ENCODE results near the gene EXD2. TPM values are rescaled to one million over a fixed set of nuclear protein-coding genes. Genes with fewer than 3 reads are reported as not detected.

EXD2 gene
- total and polyA plus RNA-seq, 10 donors, result 3.7 to 18.5 (median 12.5) TPM

- DNase-seq, result no peak
- Histone ChIP-seq H3K27ac (no peak overlapping the region), H3K9me3 (no peaks in the 10 kb centered on the region), H3K27me3 (replicated peaks in 1 of 7) (no peaks in the 10 kb centered on the region), H3K36me3 (peaks cover 0 to 94% (median 56%) of the 10 kb centered on the region in 6 donors), H3K4me3 (no peak overlapping the region), H3K4me1 (peaks cover 0 to under 1% (median 0%) of the 10 kb centered on the region in 6 donors)
- no peak for TF ChIP-seq POLR2A (IDR thresholded peaks at IDR 0.05)
- WGBS, 5 donors, result 90 to 100% (median 100%) methylated on average over 1 of the region's 1 CpG
- intact Hi-C loops (cut with DNase I; ENCODE audit: low total_unique reads), result no loop called here
These were observed 45.8 kb downstream of the EXD2 start for GRCh38 chr14:69237142-69237541.

- intact Hi-C loops (cut with DNase I; ENCODE audit: low total_unique reads), result no loop called here
- H3K27ac ChIP-seq, result no peak overlapping the region
- no peak for DNase-seq
- 90 to 94% (median 93%) methylated on average over 6 to 12 of the region's 12 CpGs for WGBS, 5 donors
- peaks cover 0 to 89% (median 55%) of the 10 kb centered on the region in 6 donors for H3K36me3 ChIP-seq
- TF ChIP-seq, protein P1, sequence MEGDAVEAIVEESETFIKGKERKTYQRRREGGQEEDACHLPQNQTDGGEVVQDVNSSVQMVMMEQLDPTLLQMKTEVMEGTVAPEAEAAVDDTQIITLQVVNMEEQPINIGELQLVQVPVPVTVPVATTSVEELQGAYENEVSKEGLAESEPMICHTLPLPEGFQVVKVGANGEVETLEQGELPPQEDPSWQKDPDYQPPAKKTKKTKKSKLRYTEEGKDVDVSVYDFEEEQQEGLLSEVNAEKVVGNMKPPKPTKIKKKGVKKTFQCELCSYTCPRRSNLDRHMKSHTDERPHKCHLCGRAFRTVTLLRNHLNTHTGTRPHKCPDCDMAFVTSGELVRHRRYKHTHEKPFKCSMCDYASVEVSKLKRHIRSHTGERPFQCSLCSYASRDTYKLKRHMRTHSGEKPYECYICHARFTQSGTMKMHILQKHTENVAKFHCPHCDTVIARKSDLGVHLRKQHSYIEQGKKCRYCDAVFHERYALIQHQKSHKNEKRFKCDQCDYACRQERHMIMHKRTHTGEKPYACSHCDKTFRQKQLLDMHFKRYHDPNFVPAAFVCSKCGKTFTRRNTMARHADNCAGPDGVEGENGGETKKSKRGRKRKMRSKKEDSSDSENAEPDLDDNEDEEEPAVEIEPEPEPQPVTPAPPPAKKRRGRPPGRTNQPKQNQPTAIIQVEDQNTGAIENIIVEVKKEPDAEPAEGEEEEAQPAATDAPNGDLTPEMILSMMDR (IDR thresholded peaks at IDR 0.05 in 8 of 11, conservative IDR thresholded peaks at IDR 0.05 in 3 of 11), result no peak
- TF ChIP-seq POLR2A (IDR thresholded peaks at IDR 0.05), result no peak
- TF ChIP-seq POLR2AphosphoS5 (IDR thresholded peaks at IDR 0.05), result no peak
- no peaks in the 10 kb centered on the region for H3K27me3 ChIP-seq (replicated peaks in 1 of 7)
- no peaks in the 10 kb centered on the region for H3K9me3 ChIP-seq
- no peak overlapping the region for H3K4me3 ChIP-seq
- H3K4me1 ChIP-seq, result peaks cover 0 to 4% (median 2%) of the 10 kb centered on the region in 6 donors
These were observed 46.3 kb downstream of the EXD2 start for GRCh38 chr14:69237584-69237983.

DNA sequence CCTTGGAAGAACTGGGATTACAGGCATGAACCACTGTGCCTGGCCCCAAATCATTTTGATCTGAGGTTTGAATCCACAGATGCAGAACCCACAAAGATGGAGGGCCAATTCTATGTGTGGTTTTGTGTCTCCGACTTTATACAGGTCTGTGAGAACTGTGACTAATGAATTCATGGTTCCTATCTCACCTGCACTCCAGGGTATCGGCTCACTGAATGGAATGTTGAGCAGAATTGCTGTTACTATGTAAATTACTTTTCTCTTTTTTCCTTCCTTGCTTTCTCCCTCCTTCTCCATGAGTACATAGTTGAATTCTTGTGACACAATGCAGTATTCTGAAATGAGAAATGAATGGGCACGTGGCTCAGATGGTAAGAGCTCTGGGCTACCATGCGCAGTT lies 47.6 kb downstream of the EXD2 start:
- Histone ChIP-seq H3K4me1 (peaks cover 0 to 8% (median 7%) of the 10 kb centered on the region in 6 donors), H3K36me3 (peaks cover 0 to 80% (median 55%) of the 10 kb centered on the region in 6 donors), H3K27me3 (replicated peaks in 1 of 7) (no peaks in the 10 kb centered on the region), H3K9me3 (no peaks in the 10 kb centered on the region), H3K27ac (no peak overlapping the region), H3K4me3 (no peak overlapping the region)
- 89 to 99% (median 92%) methylated on average over 4 of the region's 4 CpGs for WGBS, 5 donors
- TF ChIP-seq POLR2AphosphoS5 (IDR thresholded peaks at IDR 0.05), result no peak
- intact Hi-C loops (cut with DNase I; ENCODE audit: low total_unique reads), result loop anchor here (2.0 kb wide), 1 partner anchor 222 kb away; no protein-coding TSS in a partner anchor
- no peak for DNase-seq

GRCh38 chr14:69240527-69241173 lies 49.4 kb downstream of the EXD2 start:
- Histone ChIP-seq H3K27ac (no peak overlapping the region), H3K27me3 (replicated peaks in 1 of 7) (no peaks in the 10 kb centered on the region), H3K36me3 (peaks cover 0 to 67% (median 46%) of the 10 kb centered on the region in 6 donors), H3K9me3 (no peaks in the 10 kb centered on the region), H3K4me1 (peaks cover 0 to 8% (median 7%) of the 10 kb centered on the region in 6 donors), H3K4me3 (no peak overlapping the region)
- TF ChIP-seq, protein P1 (IDR thresholded peaks at IDR 0.05 in 8 of 11, conservative IDR thresholded peaks at IDR 0.05 in 3 of 11), result no peak
- no peak for TF ChIP-seq POLR2A (IDR thresholded peaks at IDR 0.05)
- no peak for TF ChIP-seq POLR2AphosphoS5 (IDR thresholded peaks at IDR 0.05)
- WGBS, 5 donors, result 75 to 86% (median 82%) methylated on average over 13 of the region's 13 CpGs
- intact Hi-C loops (cut with DNase I; ENCODE audit: low total_unique reads), result loop anchor here (10.0 kb wide), 2 partner anchors 124 to 334 kb away; partner anchors contain the start of gene CCDC177
- no peak for DNase-seq

- 68 to 85% (median 74%) methylated on average over 2 of the region's 2 CpGs for WGBS, 5 donors
- intact Hi-C loops (cut with DNase I; ENCODE audit: low total_unique reads), result loop anchor here (10.0 kb wide), 2 partner anchors 123 to 333 kb away; partner anchors contain the start of gene CCDC177
These were observed 50.3 kb downstream of the EXD2 start for GRCh38 chr14:69241577-69241976.

More at GRCh38 chr14:69241577-69241976, 50.3 kb downstream of the EXD2 start:
- H3K27ac ChIP-seq, result no peak overlapping the region
- no peak for DNase-seq
- no peaks in the 10 kb centered on the region for H3K27me3 ChIP-seq (replicated peaks in 1 of 7)
- H3K4me1 ChIP-seq, result peaks cover 0 to 8% (median 7%) of the 10 kb centered on the region in 6 donors
- TF ChIP-seq, protein P1 (IDR thresholded peaks at IDR 0.05 in 8 of 11, conservative IDR thresholded peaks at IDR 0.05 in 3 of 11), result no peak
- TF ChIP-seq POLR2A (IDR thresholded peaks at IDR 0.05) (no peak), POLR2AphosphoS5 (IDR thresholded peaks at IDR 0.05) (no peak)
- H3K36me3 ChIP-seq, result peaks cover 0 to 58% (median 37%) of the 10 kb centered on the region in 6 donors
- no peaks in the 10 kb centered on the region for H3K9me3 ChIP-seq
- H3K4me3 ChIP-seq, result no peak overlapping the region
